ENCODE results near the gene TAT.

The TAT gene

GRCh38 chr16:71547168-71547567, 29.7 kb downstream of the TAT start:
- H3K27ac ChIP-seq, result no peak overlapping the region

GRCh38 chr16:71542377-71542776, 34.5 kb downstream of the TAT start:
- TF ChIP-seq ZFX (IDR thresholded peaks at IDR 0.05) (no peak), CTCF (conservative IDR thresholded peaks at IDR 0.05) (peak; percentile 81)
- H3K27ac ChIP-seq, result no peak overlapping the region

More at GRCh38 chr16:71547168-71547567, 29.7 kb downstream of the TAT start:
- no peak for TF ChIP-seq ZFX (IDR thresholded peaks at IDR 0.05)
- no peak for TF ChIP-seq CTCF (conservative IDR thresholded peaks at IDR 0.05)

- TF ChIP-seq ZFX (IDR thresholded peaks at IDR 0.05), result no peak
- peak; percentile 71 for TF ChIP-seq CTCF (conservative IDR thresholded peaks at IDR 0.05)
Observed at GRCh38 chr16:71537643-71538042, 39.2 kb downstream of the TAT start.

GRCh38 chr16:71536752-71537499, 40.0 kb downstream of the TAT start:
- no peak overlapping the region for H3K27ac ChIP-seq
- TF ChIP-seq ZFX (IDR thresholded peaks at IDR 0.05) (no peak), CTCF (conservative IDR thresholded peaks at IDR 0.05) (no peak)

More at GRCh38 chr16:71537643-71538042, 39.2 kb downstream of the TAT start:
- H3K27ac ChIP-seq, result no peak overlapping the region

GRCh38 chr16:71532366-71532765, 44.5 kb downstream of the TAT start:
- H3K27ac ChIP-seq, result no peak overlapping the region
- no peak for TF ChIP-seq ZFX (IDR thresholded peaks at IDR 0.05)
- no peak for TF ChIP-seq CTCF (conservative IDR thresholded peaks at IDR 0.05)

GRCh38 chr16:71528863-71529262, 48.0 kb downstream of the TAT start:
- TF ChIP-seq CTCF (conservative IDR thresholded peaks at IDR 0.05) (no peak), ZFX (IDR thresholded peaks at IDR 0.05) (no peak)
- H3K27ac ChIP-seq, result no peak overlapping the region

GRCh38 chr16:71528257-71528656, 48.6 kb downstream of the TAT start:
- no peak for TF ChIP-seq ZFX (IDR thresholded peaks at IDR 0.05)
- no peak for TF ChIP-seq CTCF (conservative IDR thresholded peaks at IDR 0.05)

More at GRCh38 chr16:71528257-71528656, 48.6 kb downstream of the TAT start:
- no peak overlapping the region for H3K27ac ChIP-seq

Data from C4-2B (cell line).